Measurements from ENCODE around the gene SIPA1.

- TF ChIP-seq, protein P1, sequence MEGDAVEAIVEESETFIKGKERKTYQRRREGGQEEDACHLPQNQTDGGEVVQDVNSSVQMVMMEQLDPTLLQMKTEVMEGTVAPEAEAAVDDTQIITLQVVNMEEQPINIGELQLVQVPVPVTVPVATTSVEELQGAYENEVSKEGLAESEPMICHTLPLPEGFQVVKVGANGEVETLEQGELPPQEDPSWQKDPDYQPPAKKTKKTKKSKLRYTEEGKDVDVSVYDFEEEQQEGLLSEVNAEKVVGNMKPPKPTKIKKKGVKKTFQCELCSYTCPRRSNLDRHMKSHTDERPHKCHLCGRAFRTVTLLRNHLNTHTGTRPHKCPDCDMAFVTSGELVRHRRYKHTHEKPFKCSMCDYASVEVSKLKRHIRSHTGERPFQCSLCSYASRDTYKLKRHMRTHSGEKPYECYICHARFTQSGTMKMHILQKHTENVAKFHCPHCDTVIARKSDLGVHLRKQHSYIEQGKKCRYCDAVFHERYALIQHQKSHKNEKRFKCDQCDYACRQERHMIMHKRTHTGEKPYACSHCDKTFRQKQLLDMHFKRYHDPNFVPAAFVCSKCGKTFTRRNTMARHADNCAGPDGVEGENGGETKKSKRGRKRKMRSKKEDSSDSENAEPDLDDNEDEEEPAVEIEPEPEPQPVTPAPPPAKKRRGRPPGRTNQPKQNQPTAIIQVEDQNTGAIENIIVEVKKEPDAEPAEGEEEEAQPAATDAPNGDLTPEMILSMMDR (IDR thresholded peaks at IDR 0.05), result no peak
- TF ChIP-seq POLR2AphosphoS5 (IDR thresholded peaks at IDR 0.05; ENCODE audit: low read depth, low read length) (no peak), TCF7L2 (IDR thresholded peaks at IDR 0.05; ENCODE audit: low read depth, low read length) (no peak), REST (IDR thresholded peaks at IDR 0.05; ENCODE audit: insufficient read depth in 1 of 2, low read depth in 2 of 2, low read length in 1 of 2) (no peak), SIN3A (IDR thresholded peaks at IDR 0.05; ENCODE audit: borderline replicate concordance, insufficient read depth, low read depth, low read length) (no peak)
These were observed 22.1 kb downstream of the SIPA1 start for GRCh38 chr11:65660038-65660437.

Data from Panc1 (cell line).